Endothelial cell of umbilical vein (primary cell): ENCODE measurements around the gene PRDM10. TPM values are rescaled to one million over a fixed set of nuclear protein-coding genes. Genes with fewer than 3 reads are reported as not detected.

Experiments used
- BruUV-seq: library from RNA; stranded (reverse); fragments of 400-500 nt; replicated peaks from 2 replicates; lab custom pipeline; 2021; lab: Mats Ljungman, UMichigan
- CTCF ChIA-PET: fragments of 300-600, 350-600 bp; sonication (Branson Sonifier 250); formaldehyde crosslinking; loops from one replicate; lab custom pipeline; 2021; ENCODE audit warnings: antibody characterized with exemption, inconsistent platforms; lab: Charles Lee
- POLR2A ChIA-PET: fragments of 300-600, 350-600 bp; sonication (Branson Sonifier 250); formaldehyde crosslinking; loops from one replicate; lab custom pipeline; 2021; ENCODE audit warnings: antibody characterized with exemption, inconsistent platforms; lab: Charles Lee
- DNase-seq: peaks from one replicate; pipeline ENCODE4 v3.0.0-alpha.2; 2011; ENCODE audit warnings: low read depth, low spot score
- FAIRE-seq: peaks from 2 replicates; lab custom pipeline; 2011; peaks lifted over from hg19 to GRCh38; lab: Jason Lieb, UNC
- H2AFZ ChIP-seq: 2 replicates; pipeline ENCODE4 v1.6.0; 2012; ENCODE audit warnings: low read depth, low read length, control low read depth, inconsistent platforms
- H3K27ac ChIP-seq: 2 replicates; pipeline ENCODE4 v1.5.1; 2011; ENCODE audit warnings: low read depth, mild to moderate bottlenecking, control low read depth, low read length, moderate library complexity; ENCODE audit not compliant: insufficient read depth
- H3K27me3 ChIP-seq, 2 experiments: 2 replicates each; pipeline versions ENCODE4 v1.6.0 to v1.6.1; 2011; ENCODE audit warnings: low read length in 2 of 2, mixed read lengths in 1 of 2; ENCODE audit not compliant: control insufficient read depth in 2 of 2, insufficient read depth in 2 of 2
- H3K36me3 ChIP-seq, 2 experiments: 2 replicates in 1 of 2; 3 replicates in 1 of 2; pipeline ENCODE4 v1.5.1; 2011; ENCODE audit warnings: low read length in 2 of 2, mild to moderate bottlenecking in 1 of 2, moderate library complexity in 1 of 2; ENCODE audit not compliant: control insufficient read depth in 2 of 2, insufficient read depth in 2 of 2; ENCODE audit errors: extremely low read depth in 1 of 2
- H3K4me1 ChIP-seq: 3 replicates; pipeline ENCODE4 v1.5.1; 2011; ENCODE audit warnings: mild to moderate bottlenecking, low read length; ENCODE audit not compliant: control insufficient read depth, insufficient read depth; ENCODE audit errors: extremely low read depth
- H3K4me2 ChIP-seq: 2 replicates; pipeline ENCODE4 v1.6.1; 2011; ENCODE audit warnings: low read length, control low read depth, mixed read lengths; ENCODE audit not compliant: insufficient read depth
- H3K4me3 ChIP-seq, 3 experiments: fragments of 200-600 bp in 1 of 3; sonication (generic), shearing (Covaris generic) in 1 of 3; replicated peaks in 1 of 3; 2 replicates each; pipeline ENCODE4 v1.5.1; 2011 to 2016; ENCODE audit warnings: control low read depth in 3 of 3, low read length in 3 of 3, mild to moderate bottlenecking in 2 of 3, inconsistent platforms in 1 of 3, low read depth in 1 of 3, moderate library complexity in 1 of 3; ENCODE audit not compliant: insufficient read depth in 1 of 3
- H3K79me2 ChIP-seq: 2 replicates; pipeline ENCODE4 v1.6.0; 2012; ENCODE audit warnings: low read length, inconsistent platforms; ENCODE audit not compliant: control insufficient read depth, insufficient read depth
- H3K9ac ChIP-seq: replicated peaks from 2 replicates; pipeline ENCODE3; 2011; ENCODE audit warnings: low read length, control low read depth; ENCODE audit not compliant: insufficient read depth; ENCODE audit errors: extremely low read depth
- H3K9me1 ChIP-seq: replicated peaks from 3 replicates; pipeline ENCODE4 v1.6.0; 2011; ENCODE audit warnings: mild to moderate bottlenecking, low read length; ENCODE audit not compliant: control insufficient read depth, insufficient read depth; ENCODE audit errors: extremely low read depth
- H3K9me3 ChIP-seq: replicated peaks from 2 replicates; pipeline ENCODE4 v1.5.1; 2012; ENCODE audit warnings: low read length, inconsistent platforms; ENCODE audit not compliant: control insufficient read depth, insufficient read depth
- H4K20me1 ChIP-seq: replicated peaks from 2 replicates; pipeline ENCODE3; 2011; ENCODE audit warnings: mild to moderate bottlenecking, low read length; ENCODE audit not compliant: control insufficient read depth, insufficient read depth; ENCODE audit errors: extremely low read depth
- MYC ChIP-seq: IDR thresholded peaks from one replicate; pipeline ENCODE4 v1.6.1; 2011; ENCODE audit warnings: mild to moderate bottlenecking, low read depth, low read length
- POLR2A ChIP-seq: IDR thresholded peaks from 2 replicates; pipeline ENCODE4 v1.6.1; 2012; ENCODE audit warnings: low read depth, mild to moderate bottlenecking, control low read depth, low read length
- POLR2AphosphoS5 ChIP-seq: IDR thresholded peaks from 2 replicates; pipeline ENCODE4 v1.6.1; 2012; ENCODE audit warnings: low read depth, mild to moderate bottlenecking, control low read depth, low read length, moderate library complexity; ENCODE audit not compliant: insufficient read depth
- dilution Hi-C: fragments of 300-500 bp; cut with MboI; formaldehyde crosslinking; loops from one replicate; pipeline ENCODE4 v1.15.0; 2019; ENCODE audit warnings: low sequenced_read_pairs; ENCODE audit not compliant: extremely low pct_ligation_motif_present
- intact Hi-C: fragments of 100-400 bp; cut with micrococcal nuclease; formaldehyde crosslinking; loops from one replicate; pipeline ENCODE4 v1.10.0; 2022
- polyA plus RNA-seq, 4 experiments: library from polyadenylated mRNA; depleted of rRNA in 3 of 4; stranded (reverse) in 3 of 4; unstranded in 1 of 4; fragments of >200 nt; gene quantifications; 2 replicates each; pipeline versions ENCODE4 v1.2.1 to v1.2.3, GENCODE V29; 2011 to 2012; ENCODE audit warnings: missing spikeins in 1 of 4
- total RNA-seq: library from RNA; stranded (reverse); gene quantifications from 2 replicates; pipeline ENCODE4 v1.2.3, GENCODE V29; 2021

The PRDM10 gene
- total and polyA plus RNA-seq, 2 donors (not counting 3 experiments of a cell fraction or from before 2014, with no cell fraction given), result 9.6 to 13.0 TPM

- dilution Hi-C loops (no loop called here), intact Hi-C loops (no loop called here)
- Histone ChIP-seq H4K20me1 (no peaks in the 10 kb centered on the region), H3K4me1 (no peaks in the 10 kb centered on the region), H3K9me1 (no peaks in the 10 kb centered on the region), H2AFZ (no peak overlapping the region), H3K4me2 (no peak overlapping the region), H3K4me3 (no peak overlapping the region), H3K79me2 (no peaks in the 10 kb centered on the region), H3K27me3 (no peaks in the 10 kb centered on the region), H3K9me3 (no peaks in the 10 kb centered on the region), H3K36me3 (peaks cover 3 to 5% of the 10 kb centered on the region in 2 experiments), H3K27ac (no peak overlapping the region), H3K9ac (no peak overlapping the region)
- BruUV-seq, result no TSS peak
- FAIRE-seq (no peak), DNase-seq (no peak)
- POLR2A ChIA-PET, result no interaction called here
- TF ChIP-seq MYC (no peak), POLR2A (no peak), POLR2AphosphoS5 (no peak)
- CTCF ChIA-PET, result no interaction called here
Measured at GRCh38 chr11:129944696-129945095, 57.9 kb downstream of the PRDM10 start.

GRCh38 chr11:129943036-129943435 is 59.6 kb downstream of the PRDM10 start:
- POLR2A ChIA-PET, result interaction anchor here (0.6 kb wide), 1 partner anchor 14 kb away, joined by 5 read pairs; no protein-coding TSS in a partner anchor
- Histone ChIP-seq H3K36me3 (peaks cover 3 to 5% of the 10 kb centered on the region in 2 experiments), H3K4me2 (no peak overlapping the region), H3K27me3 (no peaks in the 10 kb centered on the region), H3K79me2 (no peaks in the 10 kb centered on the region), H3K9me1 (no peaks in the 10 kb centered on the region), H3K27ac (no peak overlapping the region), H3K9me3 (no peaks in the 10 kb centered on the region), H3K4me3 (no peak overlapping the region), H3K9ac (no peak overlapping the region), H4K20me1 (no peaks in the 10 kb centered on the region), H3K4me1 (no peaks in the 10 kb centered on the region), H2AFZ (no peak overlapping the region)
- BruUV-seq, result no TSS peak
- dilution Hi-C loops, result no loop called here
- FAIRE-seq, result no peak
- TF ChIP-seq POLR2AphosphoS5, result no peak
- CTCF ChIA-PET, result interaction anchor here (1.0 to 1.8 kb wide), 4 partner anchors 14 to 203 kb away, joined by 3 to 7 read pairs (median 3); no protein-coding TSS in a partner anchor
- intact Hi-C loops, result no loop called here
- no peak for DNase-seq
